GM23338 (cell line): ENCODE data around the gene ZMAT5. TPM values are rescaled to one million over a fixed set of nuclear protein-coding genes. Genes with fewer than 3 reads are reported as not detected.

ENCODE experiments used
- ATAC-seq: fragments of 200-7000 bp; cut with Tn5 transposase; 3 replicates; pipeline ENCODE4 v1.9.1; 2020
- DNase-seq: peaks from one replicate; pipeline ENCODE4 v3.0.0-alpha.2; 2015; ENCODE audit warnings: low spot score
- H2AFZ ChIP-seq: fragments of 200-600 bp; sonication (generic); 2 replicates; pipeline ENCODE4 v1.8.0; 2016; ENCODE audit warnings: antibody characterized with exemption, mild to moderate bottlenecking, moderate library complexity
- H3F3A ChIP-seq: fragments of 200-600 bp; sonication (generic); replicated peaks from 2 replicates; pipeline ENCODE4 v1.8.0; 2017; ENCODE audit warnings: antibody characterized with exemption, mixed run types, low read depth
- H3K27ac ChIP-seq: fragments of 200-600 bp; sonication (generic); 2 replicates; pipeline ENCODE4 v1.6.1; 2016; ENCODE audit warnings: low read depth
- H3K27me3 ChIP-seq: fragments of 200-600 bp; sonication (generic); 2 replicates; pipeline ENCODE4 v1.8.0; 2016; ENCODE audit warnings: mild to moderate bottlenecking, mixed run types, moderate library complexity; ENCODE audit not compliant: insufficient read depth
- H3K36me3 ChIP-seq: fragments of 200-600 bp; sonication (generic); 2 replicates; pipeline ENCODE4 v1.8.0; 2016; ENCODE audit warnings: mild to moderate bottlenecking; ENCODE audit not compliant: insufficient read depth
- H3K4me1 ChIP-seq: fragments of 200-600 bp; sonication (generic); 2 replicates; pipeline ENCODE4 v1.8.0; 2016; ENCODE audit warnings: mild to moderate bottlenecking, moderate library complexity; ENCODE audit not compliant: insufficient read depth
- H3K4me2 ChIP-seq: fragments of 200-600 bp; sonication (generic); 2 replicates; pipeline ENCODE4 v1.7.1; 2017; ENCODE audit warnings: mixed run types
- H3K4me3 ChIP-seq: fragments of 200-600 bp; sonication (generic); 2 replicates; pipeline ENCODE4 v1.6.1; 2016; ENCODE audit warnings: mixed run types
- H3K79me2 ChIP-seq: fragments of 200-600 bp; sonication (generic); replicated peaks from 2 replicates; pipeline ENCODE4 v1.8.0; 2017; ENCODE audit warnings: mild to moderate bottlenecking; ENCODE audit not compliant: insufficient read depth
- H3K9me2 ChIP-seq: fragments of 200-600 bp; sonication (generic); 2 replicates; pipeline ENCODE4 v1.8.0; 2017; ENCODE audit not compliant: insufficient read depth
- H4K20me1 ChIP-seq: fragments of 200-600 bp; sonication (generic); replicated peaks from 2 replicates; pipeline ENCODE4 v1.8.0; 2017; ENCODE audit warnings: mild to moderate bottlenecking; ENCODE audit not compliant: insufficient read depth
- H3K27ac Mint-ChIP-seq: 2 replicates; pipeline ENCODE4 v1.8.0; 2020; ENCODE audit warnings: inconsistent platforms, mild to moderate bottlenecking, moderate library complexity, mixed read lengths
- H3K27me3 Mint-ChIP-seq: 3 replicates; pipeline ENCODE4 v1.8.0; 2022; ENCODE audit warnings: low read depth, mild to moderate bottlenecking, moderate library complexity, mixed read lengths, inconsistent platforms; ENCODE audit not compliant: insufficient read depth, poor library complexity
- H3K36me3 Mint-ChIP-seq: 3 replicates; pipeline ENCODE4 v1.8.0; 2021; ENCODE audit warnings: low read depth, mild to moderate bottlenecking, inconsistent platforms, moderate library complexity, mixed read lengths
- H3K4me1 Mint-ChIP-seq: 3 replicates; pipeline ENCODE4 v1.8.0; 2020; ENCODE audit warnings: mild to moderate bottlenecking, inconsistent platforms, mixed read lengths
- H3K4me3 Mint-ChIP-seq: 3 replicates; pipeline ENCODE4 v1.8.0; 2021; ENCODE audit warnings: moderate library complexity, mild to moderate bottlenecking, inconsistent platforms, mixed read lengths
- H3K9me3 Mint-ChIP-seq: 3 replicates; pipeline ENCODE4 v1.8.0; 2020; ENCODE audit warnings: moderate library complexity, mild to moderate bottlenecking, inconsistent platforms, mixed read lengths
- CREB1 ChIP-seq: fragments of 250-450 bp; sonication (Bioruptor Pico); IDR thresholded peaks from 2 replicates; pipeline ENCODE4 v1.5.0; 2020; ENCODE audit warnings: low read depth, mild to moderate bottlenecking, moderate library complexity
- EZH2 ChIP-seq: fragments of 200-600 bp; sonication (generic); IDR thresholded peaks from one replicate; pipeline ENCODE4 v1.8.0; 2017; ENCODE audit warnings: antibody characterized with exemption, mild to moderate bottlenecking, low read depth; ENCODE audit not compliant: unreplicated experiment
- EZH2phosphoT487 ChIP-seq: fragments of 200-600 bp; sonication (generic); IDR thresholded peaks from one replicate; pipeline ENCODE4 v1.8.1; 2018; ENCODE audit warnings: antibody characterized with exemption; ENCODE audit not compliant: unreplicated experiment
- JUNB ChIP-seq: IDR thresholded peaks from one replicate; pipeline ENCODE4 v1.6.1; 2016; ENCODE audit warnings: antibody characterized with exemption; ENCODE audit not compliant: unreplicated experiment
- NANOG ChIP-seq: IDR thresholded peaks from 2 replicates; pipeline ENCODE4 v1.6.1; 2016; ENCODE audit warnings: antibody characterized with exemption, borderline replicate concordance
- POLR2AphosphoS5 ChIP-seq: IDR thresholded peaks from 2 replicates; pipeline ENCODE4 v1.6.1; 2016; ENCODE audit warnings: antibody characterized with exemption, low read depth
- STAT1 ChIP-seq: IDR thresholded peaks from one replicate; pipeline ENCODE4 v1.6.1; 2016; ENCODE audit warnings: antibody characterized with exemption; ENCODE audit not compliant: unreplicated experiment
- ZNF114 ChIP-seq: fragments of 250-450 bp; sonication (Bioruptor Pico); IDR thresholded peaks from 2 replicates; pipeline ENCODE4 v1.5.0; 2020; ENCODE audit warnings: mild to moderate bottlenecking, moderate library complexity
- ZNF331 ChIP-seq: fragments of 250-450 bp; sonication (Bioruptor Pico); IDR thresholded peaks from 2 replicates; pipeline ENCODE4 v1.5.0; 2020; ENCODE audit warnings: low read depth, mild to moderate bottlenecking, moderate library complexity
- polyA plus RNA-seq: library from polyadenylated mRNA; unstranded; fragments of >200 nt; fragmentation: Nextera tagmentation; extraction: Ambion mirVana; gene quantifications from 2 replicates; pipeline ENCODE4 v1.2.1, GENCODE V29; 2016
- total RNA-seq: library from RNA; depleted of rRNA; stranded (reverse); fragments of >200 nt; shearing (Covaris generic); gene quantifications from 2 replicates; pipeline ENCODE4 v1.2.3, GENCODE V29; 2014
- TF ChIP-seq, protein P1 (sequence below): IDR thresholded peaks from 2 replicates; pipeline ENCODE4 v1.6.1; 2016; ENCODE audit warnings: antibody characterized with exemption
- TF ChIP-seq, protein P2 (sequence below), 2 experiments: fragments of 200-600 bp in 1 of 2; sonication (generic) in 1 of 2; conservative IDR thresholded peaks; 2 replicates each; pipeline versions ENCODE4 v1.5.1 to v1.6.1; 2016 to 2017; ENCODE audit warnings: antibody characterized with exemption in 2 of 2, low read depth in 2 of 2, mild to moderate bottlenecking in 2 of 2, moderate library complexity in 1 of 2
- TF ChIP-seq, protein P3 (sequence below): fragments of 250-450 bp; sonication (Bioruptor Pico); IDR thresholded peaks from 2 replicates; pipeline ENCODE4 v1.5.0; 2020; ENCODE audit warnings: mild to moderate bottlenecking, moderate library complexity
- TF ChIP-seq, protein P4 (sequence below): IDR thresholded peaks from one replicate; pipeline ENCODE4 v1.6.1; 2018; ENCODE audit warnings: antibody characterized with exemption; ENCODE audit not compliant: unreplicated experiment

Gene ZMAT5
- total and polyA plus RNA-seq, 2 experiments from 2014 or later, result 14.6 to 25.4 TPM

DNA sequence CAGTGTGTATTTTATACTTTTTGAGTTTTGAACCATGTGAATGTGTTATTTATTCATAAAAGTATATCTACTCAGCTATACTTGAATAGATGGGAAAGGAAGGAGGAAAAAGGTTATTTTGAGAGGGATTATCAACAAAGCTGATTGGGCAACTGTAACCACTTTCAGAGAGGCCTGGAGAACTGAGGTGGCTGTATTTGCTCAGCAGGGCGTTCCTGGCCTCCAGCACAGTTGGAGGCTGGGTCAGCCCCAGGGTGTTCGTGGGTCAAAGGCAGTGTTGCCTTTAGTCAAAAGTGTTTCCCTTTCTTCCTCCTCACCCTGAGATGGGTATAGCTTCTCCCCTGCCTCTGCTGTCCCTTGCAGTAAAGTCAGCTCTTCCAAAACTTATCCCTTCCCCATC is 44.6 kb upstream of the ZMAT5 start:
- Histone ChIP-seq H2AFZ (no peak overlapping the region), H3K9me2 (no peaks in the 10 kb centered on the region), H4K20me1 (no peaks in the 10 kb centered on the region), H3K27ac (no peak overlapping the region), H3K79me2 (no peaks in the 10 kb centered on the region), H3K4me2 (no peak overlapping the region), H3K4me1 (no peaks in the 10 kb centered on the region), H3K36me3 (peaks cover 15% of the 10 kb centered on the region), H3K27me3 (no peaks in the 10 kb centered on the region), H3F3A (no peaks in the 10 kb centered on the region), H3K4me3 (no peak overlapping the region)
- Mint-ChIP-seq H3K27me3 (peaks cover 2% of the 10 kb centered on the region), H3K27ac (no peak overlapping the region), H3K4me3 (no peak overlapping the region), H3K36me3 (peaks cover 52% of the 10 kb centered on the region), H3K4me1 (no peaks in the 10 kb centered on the region; the same call in 1 of the 3 replicates), H3K9me3 (no peaks in the 10 kb centered on the region)
- TF ChIP-seq, protein P1, sequence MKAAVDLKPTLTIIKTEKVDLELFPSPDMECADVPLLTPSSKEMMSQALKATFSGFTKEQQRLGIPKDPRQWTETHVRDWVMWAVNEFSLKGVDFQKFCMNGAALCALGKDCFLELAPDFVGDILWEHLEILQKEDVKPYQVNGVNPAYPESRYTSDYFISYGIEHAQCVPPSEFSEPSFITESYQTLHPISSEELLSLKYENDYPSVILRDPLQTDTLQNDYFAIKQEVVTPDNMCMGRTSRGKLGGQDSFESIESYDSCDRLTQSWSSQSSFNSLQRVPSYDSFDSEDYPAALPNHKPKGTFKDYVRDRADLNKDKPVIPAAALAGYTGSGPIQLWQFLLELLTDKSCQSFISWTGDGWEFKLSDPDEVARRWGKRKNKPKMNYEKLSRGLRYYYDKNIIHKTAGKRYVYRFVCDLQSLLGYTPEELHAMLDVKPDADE, result no peak
- TF ChIP-seq NANOG (no peak), EZH2phosphoT487 (no peak), ZNF114 (CRISPR knock-in tag) (no peak), ZNF331 (CRISPR knock-in tag) (no peak), POLR2AphosphoS5 (no peak), EZH2 (no peak), JUNB (no peak), CREB1 (CRISPR knock-in tag) (no peak), STAT1 (no peak)
- TF ChIP-seq, protein P2, sequence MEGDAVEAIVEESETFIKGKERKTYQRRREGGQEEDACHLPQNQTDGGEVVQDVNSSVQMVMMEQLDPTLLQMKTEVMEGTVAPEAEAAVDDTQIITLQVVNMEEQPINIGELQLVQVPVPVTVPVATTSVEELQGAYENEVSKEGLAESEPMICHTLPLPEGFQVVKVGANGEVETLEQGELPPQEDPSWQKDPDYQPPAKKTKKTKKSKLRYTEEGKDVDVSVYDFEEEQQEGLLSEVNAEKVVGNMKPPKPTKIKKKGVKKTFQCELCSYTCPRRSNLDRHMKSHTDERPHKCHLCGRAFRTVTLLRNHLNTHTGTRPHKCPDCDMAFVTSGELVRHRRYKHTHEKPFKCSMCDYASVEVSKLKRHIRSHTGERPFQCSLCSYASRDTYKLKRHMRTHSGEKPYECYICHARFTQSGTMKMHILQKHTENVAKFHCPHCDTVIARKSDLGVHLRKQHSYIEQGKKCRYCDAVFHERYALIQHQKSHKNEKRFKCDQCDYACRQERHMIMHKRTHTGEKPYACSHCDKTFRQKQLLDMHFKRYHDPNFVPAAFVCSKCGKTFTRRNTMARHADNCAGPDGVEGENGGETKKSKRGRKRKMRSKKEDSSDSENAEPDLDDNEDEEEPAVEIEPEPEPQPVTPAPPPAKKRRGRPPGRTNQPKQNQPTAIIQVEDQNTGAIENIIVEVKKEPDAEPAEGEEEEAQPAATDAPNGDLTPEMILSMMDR (conservative IDR thresholded peaks at IDR 0.05; ENCODE audit: low read depth in 2 of 2), result no peak
- TF ChIP-seq, protein P3, sequence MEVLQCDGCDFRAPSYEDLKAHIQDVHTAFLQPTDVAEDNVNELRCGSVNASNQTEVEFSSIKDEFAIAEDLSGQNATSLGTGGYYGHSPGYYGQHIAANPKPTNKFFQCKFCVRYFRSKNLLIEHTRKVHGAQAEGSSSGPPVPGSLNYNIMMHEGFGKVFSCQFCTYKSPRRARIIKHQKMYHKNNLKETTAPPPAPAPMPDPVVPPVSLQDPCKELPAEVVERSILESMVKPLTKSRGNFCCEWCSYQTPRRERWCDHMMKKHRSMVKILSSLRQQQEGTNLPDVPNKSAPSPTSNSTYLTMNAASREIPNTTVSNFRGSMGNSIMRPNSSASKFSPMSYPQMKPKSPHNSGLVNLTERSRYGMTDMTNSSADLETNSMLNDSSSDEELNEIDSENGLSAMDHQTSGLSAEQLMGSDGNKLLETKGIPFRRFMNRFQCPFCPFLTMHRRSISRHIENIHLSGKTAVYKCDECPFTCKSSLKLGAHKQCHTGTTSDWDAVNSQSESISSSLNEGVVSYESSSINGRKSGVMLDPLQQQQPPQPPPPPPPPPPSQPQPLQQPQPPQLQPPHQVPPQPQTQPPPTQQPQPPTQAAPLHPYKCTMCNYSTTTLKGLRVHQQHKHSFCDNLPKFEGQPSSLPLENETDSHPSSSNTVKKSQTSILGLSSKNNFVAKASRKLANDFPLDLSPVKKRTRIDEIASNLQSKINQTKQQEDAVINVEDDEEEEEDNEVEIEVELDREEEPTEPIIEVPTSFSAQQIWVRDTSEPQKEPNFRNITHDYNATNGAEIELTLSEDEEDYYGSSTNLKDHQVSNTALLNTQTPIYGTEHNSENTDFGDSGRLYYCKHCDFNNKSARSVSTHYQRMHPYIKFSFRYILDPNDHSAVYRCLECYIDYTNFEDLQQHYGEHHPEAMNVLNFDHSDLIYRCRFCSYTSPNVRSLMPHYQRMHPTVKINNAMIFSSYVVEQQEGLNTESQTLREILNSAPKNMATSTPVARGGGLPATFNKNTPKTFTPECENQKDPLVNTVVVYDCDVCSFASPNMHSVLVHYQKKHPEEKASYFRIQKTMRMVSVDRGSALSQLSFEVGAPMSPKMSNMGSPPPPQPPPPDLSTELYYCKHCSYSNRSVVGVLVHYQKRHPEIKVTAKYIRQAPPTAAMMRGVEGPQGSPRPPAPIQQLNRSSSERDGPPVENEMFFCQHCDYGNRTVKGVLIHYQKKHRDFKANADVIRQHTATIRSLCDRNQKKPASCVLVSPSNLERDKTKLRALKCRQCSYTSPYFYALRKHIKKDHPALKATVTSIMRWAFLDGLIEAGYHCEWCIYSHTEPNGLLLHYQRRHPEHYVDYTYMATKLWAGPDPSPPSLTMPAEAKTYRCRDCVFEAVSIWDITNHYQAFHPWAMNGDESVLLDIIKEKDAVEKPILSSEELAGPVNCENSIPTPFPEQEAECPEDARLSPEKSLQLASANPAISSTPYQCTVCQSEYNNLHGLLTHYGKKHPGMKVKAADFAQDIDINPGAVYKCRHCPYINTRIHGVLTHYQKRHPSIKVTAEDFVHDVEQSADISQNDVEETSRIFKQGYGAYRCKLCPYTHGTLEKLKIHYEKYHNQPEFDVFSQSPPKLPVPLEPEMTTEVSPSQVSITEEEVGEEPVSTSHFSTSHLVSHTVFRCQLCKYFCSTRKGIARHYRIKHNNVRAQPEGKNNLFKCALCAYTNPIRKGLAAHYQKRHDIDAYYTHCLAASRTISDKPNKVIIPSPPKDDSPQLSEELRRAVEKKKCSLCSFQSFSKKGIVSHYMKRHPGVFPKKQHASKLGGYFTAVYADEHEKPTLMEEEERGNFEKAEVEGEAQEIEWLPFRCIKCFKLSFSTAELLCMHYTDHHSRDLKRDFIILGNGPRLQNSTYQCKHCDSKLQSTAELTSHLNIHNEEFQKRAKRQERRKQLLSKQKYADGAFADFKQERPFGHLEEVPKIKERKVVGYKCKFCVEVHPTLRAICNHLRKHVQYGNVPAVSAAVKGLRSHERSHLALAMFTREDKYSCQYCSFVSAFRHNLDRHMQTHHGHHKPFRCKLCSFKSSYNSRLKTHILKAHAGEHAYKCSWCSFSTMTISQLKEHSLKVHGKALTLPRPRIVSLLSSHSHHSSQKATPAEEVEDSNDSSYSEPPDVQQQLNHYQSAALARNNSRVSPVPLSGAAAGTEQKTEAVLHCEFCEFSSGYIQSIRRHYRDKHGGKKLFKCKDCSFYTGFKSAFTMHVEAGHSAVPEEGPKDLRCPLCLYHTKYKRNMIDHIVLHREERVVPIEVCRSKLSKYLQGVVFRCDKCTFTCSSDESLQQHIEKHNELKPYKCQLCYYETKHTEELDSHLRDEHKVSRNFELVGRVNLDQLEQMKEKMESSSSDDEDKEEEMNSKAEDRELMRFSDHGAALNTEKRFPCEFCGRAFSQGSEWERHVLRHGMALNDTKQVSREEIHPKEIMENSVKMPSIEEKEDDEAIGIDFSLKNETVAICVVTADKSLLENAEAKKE, result no peak
- TF ChIP-seq, protein P4, sequence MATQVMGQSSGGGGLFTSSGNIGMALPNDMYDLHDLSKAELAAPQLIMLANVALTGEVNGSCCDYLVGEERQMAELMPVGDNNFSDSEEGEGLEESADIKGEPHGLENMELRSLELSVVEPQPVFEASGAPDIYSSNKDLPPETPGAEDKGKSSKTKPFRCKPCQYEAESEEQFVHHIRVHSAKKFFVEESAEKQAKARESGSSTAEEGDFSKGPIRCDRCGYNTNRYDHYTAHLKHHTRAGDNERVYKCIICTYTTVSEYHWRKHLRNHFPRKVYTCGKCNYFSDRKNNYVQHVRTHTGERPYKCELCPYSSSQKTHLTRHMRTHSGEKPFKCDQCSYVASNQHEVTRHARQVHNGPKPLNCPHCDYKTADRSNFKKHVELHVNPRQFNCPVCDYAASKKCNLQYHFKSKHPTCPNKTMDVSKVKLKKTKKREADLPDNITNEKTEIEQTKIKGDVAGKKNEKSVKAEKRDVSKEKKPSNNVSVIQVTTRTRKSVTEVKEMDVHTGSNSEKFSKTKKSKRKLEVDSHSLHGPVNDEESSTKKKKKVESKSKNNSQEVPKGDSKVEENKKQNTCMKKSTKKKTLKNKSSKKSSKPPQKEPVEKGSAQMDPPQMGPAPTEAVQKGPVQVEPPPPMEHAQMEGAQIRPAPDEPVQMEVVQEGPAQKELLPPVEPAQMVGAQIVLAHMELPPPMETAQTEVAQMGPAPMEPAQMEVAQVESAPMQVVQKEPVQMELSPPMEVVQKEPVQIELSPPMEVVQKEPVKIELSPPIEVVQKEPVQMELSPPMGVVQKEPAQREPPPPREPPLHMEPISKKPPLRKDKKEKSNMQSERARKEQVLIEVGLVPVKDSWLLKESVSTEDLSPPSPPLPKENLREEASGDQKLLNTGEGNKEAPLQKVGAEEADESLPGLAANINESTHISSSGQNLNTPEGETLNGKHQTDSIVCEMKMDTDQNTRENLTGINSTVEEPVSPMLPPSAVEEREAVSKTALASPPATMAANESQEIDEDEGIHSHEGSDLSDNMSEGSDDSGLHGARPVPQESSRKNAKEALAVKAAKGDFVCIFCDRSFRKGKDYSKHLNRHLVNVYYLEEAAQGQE, result no peak
- DNase-seq (no peak), ATAC-seq (no peak)
